ENCODE results near the gene A3GALT2. TPM values are rescaled to one million over a fixed set of nuclear protein-coding genes. Genes with fewer than 3 reads are reported as not detected.

Gene A3GALT2
- total RNA-seq, 2 experiments from 2014 or later, result not detected

- CTCF ChIA-PET, result interaction anchor here (1.1 to 1.7 kb wide), 2 partner anchors 9 to 26 kb away, joined by 3 to 5 read pairs; no protein-coding TSS in a partner anchor
- no peak overlapping the region for H3K27ac Mint-ChIP-seq
- no peaks in the 10 kb centered on the region for H3K9me3 Mint-ChIP-seq
- H3K36me3 Mint-ChIP-seq (ENCODE audit: low read depth), result no peaks in the 10 kb centered on the region
- ATAC-seq (no peak), DNase-seq (no peak)
- TF ChIP-seq, protein P1, sequence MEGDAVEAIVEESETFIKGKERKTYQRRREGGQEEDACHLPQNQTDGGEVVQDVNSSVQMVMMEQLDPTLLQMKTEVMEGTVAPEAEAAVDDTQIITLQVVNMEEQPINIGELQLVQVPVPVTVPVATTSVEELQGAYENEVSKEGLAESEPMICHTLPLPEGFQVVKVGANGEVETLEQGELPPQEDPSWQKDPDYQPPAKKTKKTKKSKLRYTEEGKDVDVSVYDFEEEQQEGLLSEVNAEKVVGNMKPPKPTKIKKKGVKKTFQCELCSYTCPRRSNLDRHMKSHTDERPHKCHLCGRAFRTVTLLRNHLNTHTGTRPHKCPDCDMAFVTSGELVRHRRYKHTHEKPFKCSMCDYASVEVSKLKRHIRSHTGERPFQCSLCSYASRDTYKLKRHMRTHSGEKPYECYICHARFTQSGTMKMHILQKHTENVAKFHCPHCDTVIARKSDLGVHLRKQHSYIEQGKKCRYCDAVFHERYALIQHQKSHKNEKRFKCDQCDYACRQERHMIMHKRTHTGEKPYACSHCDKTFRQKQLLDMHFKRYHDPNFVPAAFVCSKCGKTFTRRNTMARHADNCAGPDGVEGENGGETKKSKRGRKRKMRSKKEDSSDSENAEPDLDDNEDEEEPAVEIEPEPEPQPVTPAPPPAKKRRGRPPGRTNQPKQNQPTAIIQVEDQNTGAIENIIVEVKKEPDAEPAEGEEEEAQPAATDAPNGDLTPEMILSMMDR (IDR thresholded peaks at IDR 0.05), result no peak
- POLR2A ChIA-PET, result no interaction called here
- no peak overlapping the region for H3K4me3 Mint-ChIP-seq
- H3K27me3 Mint-ChIP-seq, result no peaks in the 10 kb centered on the region
- intact Hi-C loops (cut with micrococcal nuclease), result no loop called here
- H3K4me1 Mint-ChIP-seq (ENCODE audit: low read depth), result peaks cover 13% of the 10 kb centered on the region
Measured at GRCh38 chr1:33269621-33270020, 51.3 kb downstream of the A3GALT2 start.

GRCh38 chr1:33268927-33269610, 51.8 kb downstream of the A3GALT2 start:
- ChIA-PET CTCF (interaction anchor here (0.8 to 1.7 kb wide), 3 partner anchors 9 to 27 kb away, joined by 3 to 5 read pairs (median 3); no protein-coding TSS in a partner anchor), POLR2A (interaction anchor here (0.7 kb wide), 1 partner anchor 12 kb away, joined by 3 read pairs; no protein-coding TSS in a partner anchor)
- Mint-ChIP-seq H3K4me3 (no peak overlapping the region), H3K4me1 (ENCODE audit: low read depth) (peaks cover 13% of the 10 kb centered on the region), H3K36me3 (ENCODE audit: low read depth) (no peaks in the 10 kb centered on the region), H3K9me3 (no peaks in the 10 kb centered on the region), H3K27me3 (no peaks in the 10 kb centered on the region), H3K27ac (no peak overlapping the region)
- TF ChIP-seq, protein P1 (IDR thresholded peaks at IDR 0.05), result no peak
- DNase-seq (no peak), ATAC-seq (no peak)
- intact Hi-C loops (cut with micrococcal nuclease), result no loop called here

GRCh38 chr1:33268457-33268856, 52.4 kb downstream of the A3GALT2 start:
- Mint-ChIP-seq H3K4me3 (no peak overlapping the region), H3K9me3 (no peaks in the 10 kb centered on the region)
- POLR2A ChIA-PET, result no interaction called here

DNA sequence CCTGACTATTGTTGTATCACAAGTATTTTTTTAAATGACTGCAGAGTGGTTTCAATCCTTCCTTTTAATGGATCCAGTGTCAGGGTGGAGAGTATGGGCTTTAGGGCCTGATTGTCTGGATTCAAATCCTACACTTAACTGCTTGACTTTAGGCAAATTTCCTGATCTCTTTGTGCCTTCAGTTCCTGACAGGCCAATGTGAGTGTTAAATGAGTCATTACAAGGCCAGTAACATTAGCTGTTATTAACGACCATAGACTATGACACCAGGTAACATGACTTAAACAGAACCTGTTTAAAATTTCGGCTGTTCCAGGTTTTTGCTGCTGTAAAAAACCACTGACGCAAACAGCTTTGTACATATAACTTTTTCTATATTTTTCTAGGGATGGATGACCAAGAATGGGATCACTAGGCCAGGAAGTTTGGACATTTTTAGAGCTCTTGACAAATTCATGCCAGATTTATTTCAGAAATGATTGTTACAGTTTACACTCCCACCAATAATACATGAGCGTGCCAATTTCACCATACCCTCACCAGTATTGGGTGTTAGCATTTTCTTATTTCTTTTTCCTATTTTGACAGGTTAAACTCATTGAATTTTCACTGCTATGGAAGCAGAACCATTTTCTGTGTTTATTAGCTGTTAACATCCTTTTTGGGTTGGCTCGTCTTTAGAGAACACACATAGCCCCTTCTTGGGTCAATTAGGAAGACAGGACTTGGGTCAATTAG, 53.3 kb downstream of the A3GALT2 start:
- H3K27me3 Mint-ChIP-seq, result no peaks in the 10 kb centered on the region
- no peaks in the 10 kb centered on the region for H3K9me3 Mint-ChIP-seq
- TF ChIP-seq, protein P1 (IDR thresholded peaks at IDR 0.05), result no peak
- DNase-seq, result no peak
- ChIA-PET CTCF (interaction anchor here (0.8 to 1.0 kb wide), 2 partner anchors 28 to 31 kb away, joined by 3 to 7 read pairs; no protein-coding TSS in a partner anchor), POLR2A (no interaction called here)
- H3K36me3 Mint-ChIP-seq (ENCODE audit: low read depth), result no peaks in the 10 kb centered on the region
- intact Hi-C loops (cut with micrococcal nuclease), result no loop called here
- H3K4me3 Mint-ChIP-seq, result no peak overlapping the region
- no peak for ATAC-seq
- no peak overlapping the region for H3K27ac Mint-ChIP-seq
- peaks cover 2% of the 10 kb centered on the region for H3K4me1 Mint-ChIP-seq (ENCODE audit: low read depth)

More at GRCh38 chr1:33268457-33268856, 52.4 kb downstream of the A3GALT2 start:
- ATAC-seq, result no peak
- intact Hi-C loops (cut with micrococcal nuclease), result no loop called here
- no peaks in the 10 kb centered on the region for H3K27me3 Mint-ChIP-seq
- peaks cover 10% of the 10 kb centered on the region for H3K4me1 Mint-ChIP-seq (ENCODE audit: low read depth)
- no peak for DNase-seq
- TF ChIP-seq, protein P1 (IDR thresholded peaks at IDR 0.05), result no peak
- CTCF ChIA-PET, result interaction anchor here (0.8 to 1.7 kb wide), 3 partner anchors 8 to 28 kb away, joined by 3 to 7 read pairs (median 5); no protein-coding TSS in a partner anchor
- H3K36me3 Mint-ChIP-seq (ENCODE audit: low read depth), result no peaks in the 10 kb centered on the region
- no peak overlapping the region for H3K27ac Mint-ChIP-seq

DNA sequence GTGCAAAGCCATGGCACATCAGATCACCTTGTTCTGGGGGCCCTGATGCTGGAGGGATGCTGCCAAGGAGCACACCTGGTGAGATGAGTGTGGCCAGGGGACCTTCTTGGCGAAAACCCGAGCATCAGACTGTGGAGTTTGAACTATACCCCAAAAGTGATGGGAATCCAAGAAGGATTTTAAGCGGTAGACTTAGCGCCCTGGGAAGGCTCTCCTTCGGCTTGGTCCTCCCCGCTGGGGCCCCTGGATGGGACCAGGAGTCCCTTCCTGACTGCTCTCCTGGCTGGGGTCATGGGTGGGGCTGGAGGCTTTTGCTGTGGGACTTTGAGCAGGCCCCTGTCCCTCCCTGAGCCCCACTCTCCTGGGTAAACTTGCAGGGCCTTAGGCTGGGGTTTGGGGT, 54.1 kb downstream of the A3GALT2 start:
- Mint-ChIP-seq H3K27ac (no peak overlapping the region), H3K9me3 (no peaks in the 10 kb centered on the region), H3K4me1 (ENCODE audit: low read depth) (peaks cover 2% of the 10 kb centered on the region), H3K4me3 (no peak overlapping the region), H3K36me3 (ENCODE audit: low read depth) (no peaks in the 10 kb centered on the region), H3K27me3 (no peaks in the 10 kb centered on the region)
- intact Hi-C loops (cut with micrococcal nuclease), result no loop called here
- ATAC-seq (no peak), DNase-seq (no peak)
- ChIA-PET CTCF (no interaction called here), POLR2A (interaction anchor here (1.0 kb wide), 1 partner anchor 8 kb away, joined by 3 read pairs; no protein-coding TSS in a partner anchor)
- TF ChIP-seq, protein P1 (IDR thresholded peaks at IDR 0.05), result no peak

Measured in activated CD8-positive, alpha-beta T cell treated with anti-CD3 and anti-CD28 coated beads for 36 hours (primary cell).